ENCODE results near the gene MTURN.

The MTURN gene

DNA sequence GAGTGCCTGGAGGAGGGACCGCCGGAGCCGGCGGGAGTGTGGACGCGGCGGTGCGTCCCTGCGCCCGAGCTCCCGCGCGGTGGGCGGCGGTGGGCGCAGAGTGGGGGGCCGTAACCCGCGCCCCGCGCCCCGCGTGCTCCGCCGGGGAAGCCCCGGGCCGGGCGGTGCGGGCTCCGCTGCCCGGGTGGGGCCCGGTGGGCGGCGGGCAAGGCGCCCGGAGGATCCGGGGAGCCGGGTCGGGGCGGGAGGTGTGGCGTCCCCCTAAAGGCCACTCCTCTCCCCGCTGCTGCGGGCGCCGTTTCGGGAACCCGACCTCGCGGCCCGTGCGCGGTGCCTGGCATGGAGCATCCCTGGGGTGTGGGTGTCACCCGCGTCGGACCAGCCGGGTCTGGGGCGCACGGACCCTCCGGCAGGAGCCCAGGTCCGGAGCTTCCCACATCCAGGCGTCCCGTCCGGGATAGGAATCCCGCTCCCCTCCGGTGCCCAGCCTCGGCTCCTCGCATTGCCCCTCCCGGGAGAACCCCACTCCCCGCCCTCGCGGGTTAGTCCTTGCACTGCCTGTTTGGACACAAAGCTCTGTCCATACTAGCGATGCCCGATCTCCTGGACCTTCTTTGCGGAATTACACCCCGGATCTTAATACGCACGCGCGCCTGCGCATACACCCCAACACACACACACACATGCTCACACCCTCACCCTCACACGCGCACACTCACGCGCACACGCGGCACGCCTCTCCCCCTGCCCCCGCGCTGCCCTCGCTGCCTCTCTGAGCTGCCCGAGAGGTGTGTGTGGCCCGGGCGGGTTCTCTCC, 723 bp downstream of the MTURN start:
- peak overlapping the region; percentile 78 for H3K4me3 ChIP-seq (ENCODE audit: low read depth, low read length)
- peak; percentile 28 for DNase-seq (ENCODE audit: low read depth)

DNA sequence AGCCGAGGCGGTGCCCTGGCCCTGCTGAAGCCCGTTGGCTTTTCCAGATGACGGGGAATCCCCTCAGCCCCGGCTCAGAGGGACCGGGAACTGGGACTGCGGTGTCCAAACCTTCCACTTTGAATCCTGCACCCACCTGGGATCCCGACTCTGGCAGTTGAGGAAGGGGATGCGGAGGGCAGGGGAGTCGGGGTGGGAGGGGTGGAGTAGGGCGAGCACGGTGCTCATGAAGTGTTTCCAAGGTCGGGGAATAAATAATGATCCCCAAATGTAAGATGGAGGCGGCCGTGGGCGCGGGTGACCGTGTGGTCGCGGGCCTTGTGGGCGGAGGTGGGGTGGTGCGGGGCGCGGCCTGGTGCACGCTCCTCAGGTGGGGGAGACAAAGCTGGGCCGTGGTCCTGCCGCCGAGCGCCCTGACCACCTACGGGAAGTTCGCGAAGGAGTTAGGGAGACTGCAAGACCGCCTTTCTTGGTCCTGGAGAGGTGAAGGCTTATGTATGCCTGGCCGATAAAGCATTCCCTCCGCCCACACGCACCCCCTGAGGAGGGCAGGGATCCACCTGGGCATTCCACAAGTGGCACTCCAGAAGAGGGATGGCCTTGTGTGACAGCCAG, 1.4 kb downstream of the MTURN start:
- peak overlapping the region; percentile 78 for H3K4me3 ChIP-seq (ENCODE audit: low read depth, low read length)
- no peak for DNase-seq (ENCODE audit: low read depth)

DNA sequence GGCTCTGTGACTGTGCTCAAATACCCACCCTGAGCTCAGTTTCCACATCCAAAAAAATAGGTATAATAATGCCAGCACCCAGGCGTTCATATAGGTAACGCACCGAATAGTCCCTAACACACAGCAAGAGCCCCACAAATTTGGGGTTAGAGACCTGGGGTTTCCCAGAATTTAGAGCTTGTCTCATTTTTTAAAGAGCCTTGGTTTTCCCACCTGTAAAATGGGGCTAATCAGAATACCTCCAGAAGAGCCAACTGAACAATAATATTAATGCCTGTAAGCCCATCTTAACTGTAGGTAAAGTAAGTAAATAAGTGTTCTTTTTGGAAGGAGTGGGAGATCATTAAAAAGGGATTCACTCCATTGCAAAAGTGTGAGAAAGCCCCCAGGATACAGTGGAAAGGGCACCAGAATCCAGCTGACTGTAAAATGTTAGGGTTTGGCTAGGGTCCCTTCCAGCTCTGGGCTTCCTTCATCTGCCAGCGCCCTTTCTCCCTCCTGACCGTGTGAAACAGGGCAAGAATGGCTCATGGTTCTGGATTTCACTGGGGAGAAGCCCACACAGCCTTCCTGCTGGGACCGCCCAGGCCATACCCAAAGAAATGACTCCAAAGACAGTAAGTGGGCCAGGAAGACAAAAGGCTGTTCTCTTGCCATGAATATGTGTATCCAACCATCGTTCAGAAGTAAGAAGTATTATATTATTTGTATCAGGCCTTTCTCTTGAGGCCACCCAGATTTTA, 2.1 kb downstream of the MTURN start:
- no peak for DNase-seq (ENCODE audit: low read depth)
- H3K4me3 ChIP-seq (ENCODE audit: low read depth, low read length) = peak overlapping the region; percentile 78

DNA sequence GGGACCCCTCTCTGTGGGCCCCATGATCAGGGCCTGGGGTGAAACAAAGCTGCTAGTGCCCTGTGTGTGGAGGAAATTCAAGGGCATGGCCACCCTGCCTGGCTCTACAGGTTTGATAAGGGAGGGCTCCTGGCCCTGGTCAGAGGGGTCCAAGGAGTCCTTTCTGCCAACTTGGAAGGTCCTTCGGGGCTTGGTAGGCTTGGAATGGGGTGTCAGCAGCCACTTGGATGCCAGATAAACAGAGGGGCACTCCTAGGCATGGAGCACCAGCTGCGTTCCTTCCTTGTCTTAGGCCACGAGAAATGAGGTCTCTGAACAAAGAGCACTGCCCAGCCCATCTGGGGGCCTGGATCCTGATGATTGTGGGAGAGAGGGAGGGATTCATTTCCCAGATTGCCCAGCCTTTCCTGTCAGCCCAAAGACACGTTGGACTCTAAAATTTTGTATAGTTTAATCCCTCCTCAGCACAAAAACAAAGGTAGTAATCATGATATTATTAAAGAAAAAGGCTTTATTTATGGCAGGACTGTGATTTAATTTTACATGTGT, 5.1 kb downstream of the MTURN start:
- DNase-seq (ENCODE audit: low read depth) = no peak
- no peak overlapping the region for H3K4me3 ChIP-seq (ENCODE audit: low read depth, low read length)

DNA sequence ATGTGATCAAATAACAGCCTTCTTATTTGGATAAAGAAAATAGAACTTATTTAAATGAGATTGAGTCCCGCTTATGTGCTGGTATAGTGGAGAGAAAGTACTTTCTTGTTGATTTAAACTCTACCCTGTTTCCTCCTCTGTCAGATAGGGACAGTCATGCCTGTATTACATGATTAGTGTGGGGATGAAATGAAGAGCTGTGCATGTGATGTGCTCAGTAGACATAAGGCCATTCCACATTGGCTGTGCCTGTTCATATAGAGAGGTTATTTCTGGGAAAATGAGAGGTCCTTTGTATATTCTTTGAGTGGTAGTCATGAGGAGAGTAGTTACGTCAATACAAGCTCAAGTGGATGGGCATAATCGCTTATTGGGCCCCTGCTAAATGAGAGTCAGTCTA, 5.7 kb downstream of the MTURN start:
- H3K4me3 ChIP-seq (ENCODE audit: low read depth, low read length) = no peak overlapping the region

DNA sequence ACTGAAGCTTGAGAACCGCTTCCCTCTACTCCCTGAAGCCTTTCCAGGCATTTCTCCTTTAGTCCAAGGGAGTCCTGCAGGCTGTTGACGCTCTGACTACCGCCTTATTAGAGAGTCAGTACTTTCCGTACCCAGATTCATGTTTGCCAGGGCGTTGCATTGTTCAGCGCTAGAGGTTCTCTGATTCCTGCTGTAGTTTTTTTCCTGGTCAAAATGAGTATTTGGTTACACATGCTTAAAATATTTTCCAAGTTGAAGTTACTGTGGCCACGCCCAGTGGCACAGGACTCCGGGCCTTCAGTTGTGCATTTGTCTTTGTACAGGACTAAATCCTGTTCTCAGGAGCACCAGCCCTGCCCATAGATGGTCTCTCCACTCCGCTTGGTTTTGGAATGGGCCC, 7.9 kb downstream of the MTURN start:
- DNase-seq (ENCODE audit: low read depth) = no peak
- H3K4me3 ChIP-seq (ENCODE audit: low read depth, low read length) = no peak overlapping the region

More for the DNA sequence above, 5.7 kb downstream of the MTURN start:
- no peak for DNase-seq (ENCODE audit: low read depth)

DNA sequence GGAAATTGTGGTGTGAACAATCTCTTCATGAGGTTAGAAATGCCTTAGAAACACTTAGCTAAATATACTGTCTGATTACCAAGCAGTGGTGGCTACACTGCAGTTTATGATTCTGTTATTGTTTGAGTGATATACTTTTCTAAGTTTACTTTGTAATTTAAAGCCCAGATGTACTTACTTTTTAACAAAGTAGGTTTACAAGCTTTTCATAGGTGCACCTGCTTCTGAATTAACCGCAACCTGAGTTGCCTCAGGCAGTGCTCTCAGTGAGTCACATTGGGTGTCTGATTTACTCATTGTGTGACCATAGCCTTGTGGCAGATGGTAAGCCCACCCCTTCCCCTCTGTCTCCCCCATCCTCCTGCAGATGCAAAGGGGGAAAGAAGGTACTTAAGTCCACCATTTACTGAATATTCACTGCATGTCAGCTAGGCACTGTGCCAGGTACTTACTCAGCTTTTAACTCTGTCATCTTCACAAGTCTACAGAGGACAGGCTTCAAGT, 9.0 kb downstream of the MTURN start:
- H3K4me3 ChIP-seq (ENCODE audit: low read depth, low read length) = no peak overlapping the region
- DNase-seq (ENCODE audit: low read depth) = no peak

DNA sequence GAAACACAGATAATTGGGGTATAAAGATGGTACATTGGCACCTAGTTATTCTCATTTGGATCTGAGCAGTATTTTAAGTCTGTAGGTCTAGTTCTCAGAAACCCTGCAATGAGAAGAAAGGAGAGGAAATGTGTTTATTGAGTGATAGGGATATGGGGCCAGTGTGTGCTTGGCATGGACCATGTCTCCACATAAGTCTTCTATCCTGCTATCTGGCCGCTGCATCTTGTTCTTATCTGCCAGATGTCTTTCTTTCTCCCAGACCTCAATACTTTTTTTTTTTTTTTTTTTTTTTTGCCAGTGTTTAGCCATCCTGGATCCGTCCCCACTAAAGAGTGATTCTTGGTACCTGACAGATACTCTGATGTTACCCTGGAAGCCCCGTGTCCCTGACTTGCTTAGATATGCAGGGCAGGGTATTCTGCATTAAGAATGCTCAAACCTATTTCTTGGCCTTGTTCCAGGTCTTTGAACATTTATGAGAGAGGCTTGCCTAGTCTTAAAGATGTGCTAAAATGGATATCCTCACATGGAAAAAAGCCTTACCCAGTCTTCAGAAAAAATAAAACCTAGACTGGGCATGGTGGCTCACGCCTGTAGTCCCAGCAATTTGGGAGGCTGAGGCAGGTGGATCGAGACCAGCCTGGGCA, 10.0 kb downstream of the MTURN start:
- H3K4me3 ChIP-seq (ENCODE audit: low read depth, low read length) = no peak overlapping the region

DNA sequence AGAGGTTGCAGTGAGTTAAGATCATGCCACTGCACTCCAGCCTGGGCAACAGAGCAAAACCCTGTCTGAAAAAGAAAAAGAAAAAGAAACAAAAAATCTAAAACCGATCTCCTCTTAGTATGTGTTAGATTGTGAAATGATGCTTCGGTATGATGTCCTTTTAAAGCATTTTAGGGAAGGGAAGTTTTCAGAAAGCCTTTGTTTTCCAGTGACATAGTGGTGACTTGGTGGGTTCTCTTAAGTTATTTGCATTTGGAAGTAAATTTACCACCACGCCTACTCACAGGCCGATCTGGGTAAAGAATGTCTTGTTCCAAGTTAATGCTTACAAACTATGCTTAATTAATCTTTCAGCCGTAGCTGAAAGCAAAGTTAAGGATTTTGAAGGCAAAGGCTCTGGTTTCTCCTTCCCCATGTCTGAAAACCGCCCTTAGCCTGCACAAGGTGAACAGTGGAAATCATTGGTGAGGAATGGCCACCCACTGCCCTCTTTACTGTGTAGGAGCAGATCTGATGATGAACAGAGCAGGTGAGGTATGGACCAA, 10.7 kb downstream of the MTURN start:
- DNase-seq (ENCODE audit: low read depth) = no peak
- H3K4me3 ChIP-seq (ENCODE audit: low read depth, low read length) = no peak overlapping the region

More for the DNA sequence above, 10.0 kb downstream of the MTURN start:
- DNase-seq (ENCODE audit: low read depth) = no peak

DNA sequence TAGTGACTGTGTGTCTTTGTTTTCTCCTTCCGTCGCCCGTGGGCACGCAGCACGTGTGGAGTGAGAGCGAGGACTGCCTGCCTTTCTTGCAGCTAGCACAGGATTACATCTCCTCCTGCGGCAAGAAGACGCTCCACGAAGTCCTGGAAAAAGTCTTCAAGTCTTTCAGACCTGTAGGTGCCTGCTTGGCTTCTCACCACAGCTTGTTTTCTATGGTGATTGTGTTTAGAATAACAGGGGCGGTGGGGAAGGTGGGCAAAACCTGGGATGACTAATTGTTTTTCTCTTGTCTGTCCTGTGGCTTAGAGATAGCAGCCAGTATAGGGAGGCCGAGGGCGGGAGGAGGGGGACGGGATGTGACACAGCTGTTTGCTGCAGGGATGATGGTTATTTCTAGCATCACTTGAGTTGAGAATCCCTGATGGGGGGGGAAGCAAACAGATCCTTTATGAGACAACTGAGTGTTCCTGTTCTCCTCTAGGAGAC, 11.4 kb downstream of the MTURN start:
- no peak for DNase-seq (ENCODE audit: low read depth)

DNA sequence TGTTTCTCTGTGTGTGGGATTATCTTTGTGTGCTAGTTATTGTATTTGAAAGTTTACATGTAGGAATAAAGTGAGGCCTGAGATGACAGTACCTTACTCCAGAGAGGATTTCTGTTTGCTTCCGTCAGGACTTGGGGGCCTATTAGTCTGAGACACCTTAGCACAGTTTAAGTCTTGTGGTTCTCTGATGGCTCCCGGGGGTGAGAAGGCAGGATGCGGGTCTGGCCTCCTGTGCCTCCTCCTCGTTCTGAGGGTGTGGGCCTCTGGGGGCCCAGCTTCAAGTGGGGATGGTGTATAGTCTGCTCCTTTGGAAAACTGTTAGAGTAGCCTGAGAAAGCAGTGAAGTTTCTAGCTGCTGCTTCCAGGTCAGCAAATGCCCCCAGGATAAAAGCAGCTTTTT, 12.4 kb downstream of the MTURN start:
- DNase-seq (ENCODE audit: low read depth) = no peak
- no peak overlapping the region for H3K4me3 ChIP-seq (ENCODE audit: low read depth, low read length)

More for the DNA sequence above, 11.4 kb downstream of the MTURN start:
- H3K4me3 ChIP-seq (ENCODE audit: low read depth, low read length) = no peak overlapping the region

DNA sequence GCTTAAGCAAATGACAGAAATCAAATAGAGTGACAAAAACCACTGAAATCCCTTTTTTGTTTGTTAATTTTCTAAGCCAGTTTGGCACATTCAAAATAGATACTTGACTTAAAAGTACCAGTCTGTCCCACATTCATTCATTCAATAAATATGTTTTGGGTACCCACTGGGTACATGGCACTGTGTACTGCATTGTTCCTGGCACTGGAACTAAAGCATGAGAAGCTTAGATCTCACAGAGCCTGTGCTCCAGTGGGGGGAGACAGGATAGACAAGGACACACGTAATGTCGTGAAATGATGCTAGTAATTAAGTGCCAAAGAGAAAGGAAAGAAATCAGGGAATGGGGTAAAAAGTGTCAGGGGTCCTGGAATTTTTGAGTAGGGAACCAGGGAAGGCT, 13.0 kb downstream of the MTURN start:
- H3K4me3 ChIP-seq (ENCODE audit: low read depth, low read length) = no peak overlapping the region

DNA sequence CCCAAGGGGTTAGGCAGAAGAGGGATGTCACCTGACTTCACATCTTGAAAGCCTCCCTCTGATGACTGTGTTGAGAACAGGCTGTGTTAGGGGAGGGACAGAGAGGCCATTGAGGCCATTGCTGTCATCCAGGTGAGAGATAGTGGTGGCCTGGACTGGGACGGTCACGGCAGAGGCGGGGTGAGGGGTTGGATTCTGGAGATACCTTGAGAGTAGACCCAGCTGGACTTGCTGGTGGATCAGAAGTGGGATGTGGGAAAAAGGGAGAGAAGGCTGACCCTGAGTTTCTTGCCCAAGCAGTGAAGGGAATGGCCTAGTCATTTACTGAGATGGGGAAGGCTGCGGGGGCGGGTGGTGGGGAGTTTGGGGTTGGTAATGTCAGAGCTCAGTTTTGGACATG, 13.6 kb downstream of the MTURN start:
- no peak for DNase-seq (ENCODE audit: low read depth)
- H3K4me3 ChIP-seq (ENCODE audit: low read depth, low read length) = no peak overlapping the region

More for the DNA sequence above, 13.0 kb downstream of the MTURN start:
- no peak for DNase-seq (ENCODE audit: low read depth)

DNA sequence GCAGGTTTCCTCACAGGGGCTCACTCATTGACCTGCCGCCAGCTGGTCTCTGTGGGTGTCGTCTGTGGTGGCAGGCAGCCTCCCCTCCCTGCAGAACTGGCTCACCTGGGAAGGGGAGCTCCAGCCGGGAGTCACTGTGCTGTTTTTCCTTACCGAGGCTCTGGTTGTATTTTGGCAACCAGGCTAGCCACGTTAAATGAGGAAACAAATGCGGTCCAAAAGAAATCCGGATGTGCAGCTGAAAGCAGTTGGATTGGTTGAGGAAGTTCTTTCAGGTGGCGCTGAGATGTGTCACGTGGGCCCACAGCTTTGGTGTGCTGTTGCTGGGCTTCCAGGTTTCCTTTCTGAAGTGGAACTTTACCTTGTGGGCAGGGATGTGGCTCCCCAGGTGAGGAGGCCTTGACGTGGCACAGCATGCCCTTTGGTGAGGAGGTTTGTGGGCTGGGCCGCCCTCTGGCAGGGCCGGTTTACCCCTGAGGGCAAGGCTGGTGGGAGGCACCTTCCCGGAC, 14.2 kb downstream of the MTURN start:
- no peak overlapping the region for H3K4me3 ChIP-seq (ENCODE audit: low read depth, low read length)
- no peak for DNase-seq (ENCODE audit: low read depth)

DNA sequence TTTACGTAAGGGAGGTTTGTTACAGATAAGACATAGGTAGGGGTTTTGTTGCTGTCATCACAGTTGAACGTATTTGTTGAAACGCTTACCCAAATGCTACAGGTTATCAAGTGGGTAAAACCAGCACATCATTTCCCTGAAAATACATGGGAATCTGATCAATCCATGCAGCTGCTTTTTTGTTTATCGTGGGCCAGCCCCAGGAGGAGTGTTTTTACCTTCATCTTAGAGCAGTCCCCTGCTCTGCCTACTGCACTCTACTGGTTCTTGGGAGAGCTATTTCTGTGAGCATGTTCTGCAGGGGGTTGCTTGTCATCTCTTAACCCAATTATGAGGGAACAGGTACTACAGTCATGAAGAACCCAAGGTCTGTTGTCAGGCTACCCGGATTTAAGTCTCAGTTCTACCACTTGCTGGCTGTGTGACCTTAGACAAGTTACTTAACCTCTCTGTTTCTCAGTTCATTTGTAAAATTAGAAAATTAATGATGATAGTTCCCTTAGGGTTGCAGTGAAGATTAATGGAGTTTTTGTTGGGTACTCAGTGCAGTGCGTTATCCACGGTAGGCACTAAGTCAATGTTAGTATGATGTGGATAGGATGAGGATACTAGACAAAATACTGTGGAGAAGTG, 15.0 kb downstream of the MTURN start:
- no peak for DNase-seq (ENCODE audit: low read depth)
- no peak overlapping the region for H3K4me3 ChIP-seq (ENCODE audit: low read depth, low read length)

DNA sequence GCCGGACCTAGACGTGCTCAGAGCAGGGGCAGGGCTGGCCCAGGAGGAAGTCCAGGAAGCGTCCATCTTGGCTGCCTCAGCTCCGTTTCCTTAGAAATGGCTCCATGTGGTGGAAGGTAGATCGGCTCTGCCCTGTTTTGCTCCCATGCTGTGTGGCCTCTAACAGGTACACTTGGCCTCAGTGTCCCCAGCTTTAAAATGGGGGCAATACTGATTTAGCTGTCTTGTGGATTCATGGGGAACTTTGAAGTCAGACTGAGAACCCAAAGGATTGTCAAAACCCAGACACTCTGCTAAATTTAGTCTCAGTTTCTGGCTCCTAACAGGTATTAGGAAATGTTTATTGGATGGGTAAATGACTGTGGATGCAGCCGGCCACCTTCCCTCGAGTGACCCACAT, 15.9 kb downstream of the MTURN start:
- no peak for DNase-seq (ENCODE audit: low read depth)
- H3K4me3 ChIP-seq (ENCODE audit: low read depth, low read length) = no peak overlapping the region

DNA sequence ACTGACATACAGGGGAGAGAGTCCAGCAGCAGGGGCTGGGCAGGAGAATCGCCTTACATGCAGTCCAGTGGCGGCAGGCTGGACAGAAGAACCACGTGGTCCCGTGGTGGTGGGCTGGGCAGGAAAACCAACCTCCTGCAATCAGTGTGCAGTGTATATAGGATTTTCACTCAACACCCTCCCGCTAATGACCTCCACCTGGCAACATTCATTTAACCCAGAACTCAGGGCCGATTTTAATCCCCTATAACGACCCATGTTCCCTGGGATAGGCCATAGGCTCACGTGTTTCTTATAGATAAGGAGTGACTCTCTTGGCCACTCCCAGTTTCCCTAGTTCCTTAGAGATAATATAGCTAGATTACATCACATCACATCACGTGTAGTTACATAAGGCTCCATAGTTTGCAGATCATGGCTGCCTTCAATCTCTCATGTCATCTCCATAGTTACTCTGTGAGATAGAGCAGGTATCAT, 19.4 kb downstream of the MTURN start:
- no peak overlapping the region for H3K4me3 ChIP-seq (ENCODE audit: low read depth, low read length)
- no peak for DNase-seq (ENCODE audit: low read depth)

DNA sequence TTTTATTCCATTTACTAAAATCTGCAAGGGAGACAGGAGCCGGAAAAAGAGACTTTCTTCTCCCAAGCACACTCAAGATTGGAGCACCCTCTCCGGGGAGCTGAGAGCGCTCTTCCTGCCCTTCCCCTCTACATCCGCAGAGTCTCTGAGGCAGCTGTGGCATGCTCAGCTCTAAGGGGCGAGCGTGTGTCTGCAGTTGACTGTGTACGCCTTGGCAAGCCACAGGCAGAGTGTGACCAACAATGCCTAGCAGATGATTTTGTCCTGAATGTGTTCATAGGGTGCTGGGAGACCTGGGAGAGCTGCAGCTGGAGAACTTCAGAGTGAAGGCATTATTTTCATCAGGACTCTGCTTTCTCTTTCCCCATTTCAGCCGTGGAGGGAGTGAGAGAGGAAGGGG, 20.7 kb downstream of the MTURN start:
- DNase-seq (ENCODE audit: low read depth) = no peak
- H3K4me3 ChIP-seq (ENCODE audit: low read depth, low read length) = no peak overlapping the region

All from skeletal muscle cell (primary cell).